Measurements from ENCODE around the gene IMMP2L.

- TF ChIP-seq CTCF (IDR thresholded peaks at IDR 0.05; ENCODE audit: borderline replicate concordance, extremely low read depth, low read length, poor library complexity, severe bottlenecking), result no peak
- TF ChIP-seq EZH2 (IDR thresholded peaks at IDR 0.05; ENCODE audit: borderline replicate concordance, low read depth, low read length, severe bottlenecking), result no peak
These were observed 238.1 kb downstream of the IMMP2L start for GRCh38 chr7:111324228-111324627.
